Retinal pigment epithelial cell (primary cell): ENCODE measurements around the gene TBC1D22A.

Experiments
- DNase-seq: peaks from one replicate; pipeline ENCODE4 v3.0.0-alpha.2; 2010; ENCODE audit warnings: low read depth
- H3K4me3 ChIP-seq: 2 replicates; pipeline ENCODE4 v1.5.1; 2011; ENCODE audit warnings: mild to moderate bottlenecking, low read length, control low read depth, moderate library complexity
- CTCF ChIP-seq: conservative IDR thresholded peaks from 2 replicates; pipeline ENCODE4 v1.5.1; 2011; ENCODE audit warnings: low read depth, low read length, control low read depth, inconsistent platforms

Gene TBC1D22A

GRCh38 chr22:46792061-46792796, 29.8 kb downstream of the TBC1D22A start:
- DNase-seq: no peak
- no peak for TF ChIP-seq CTCF
- H3K4me3 ChIP-seq: no peak overlapping the region

GRCh38 chr22:46792841-46793261, 30.4 kb downstream of the TBC1D22A start:
- no peak for TF ChIP-seq CTCF
- H3K4me3 ChIP-seq: no peak overlapping the region
- DNase-seq: no peak

- no peak for TF ChIP-seq CTCF
- DNase-seq: no peak
- no peak overlapping the region for H3K4me3 ChIP-seq
Measured at GRCh38 chr22:46793497-46793896, 31.0 kb downstream of the TBC1D22A start.

- DNase-seq: no peak
- H3K4me3 ChIP-seq: no peak overlapping the region
- no peak for TF ChIP-seq CTCF
Measured at GRCh38 chr22:46794067-46794466, 31.6 kb downstream of the TBC1D22A start.

- DNase-seq: no peak
- H3K4me3 ChIP-seq: no peak overlapping the region
- no peak for TF ChIP-seq CTCF
Measured at GRCh38 chr22:46794491-46794890, 32.0 kb downstream of the TBC1D22A start.

- no peak for TF ChIP-seq CTCF
- DNase-seq: no peak
- no peak overlapping the region for H3K4me3 ChIP-seq
Measured at GRCh38 chr22:46795140-46795539, 32.7 kb downstream of the TBC1D22A start.

- DNase-seq: no peak
- TF ChIP-seq CTCF: no peak
- no peak overlapping the region for H3K4me3 ChIP-seq
Measured at GRCh38 chr22:46795845-46796565, 33.6 kb downstream of the TBC1D22A start.
